ENCODE data around the gene MPC2.

Gene MPC2

GRCh38 chr1:167936930-167937708 is at the start of gene MPC2:
TSS of gene MPC2 (minus strand) at chr1:167937072. CDS start at chr1:167935841, 1,231 bp downstream.
- peak; percentile 59 for DNase-seq

DNA sequence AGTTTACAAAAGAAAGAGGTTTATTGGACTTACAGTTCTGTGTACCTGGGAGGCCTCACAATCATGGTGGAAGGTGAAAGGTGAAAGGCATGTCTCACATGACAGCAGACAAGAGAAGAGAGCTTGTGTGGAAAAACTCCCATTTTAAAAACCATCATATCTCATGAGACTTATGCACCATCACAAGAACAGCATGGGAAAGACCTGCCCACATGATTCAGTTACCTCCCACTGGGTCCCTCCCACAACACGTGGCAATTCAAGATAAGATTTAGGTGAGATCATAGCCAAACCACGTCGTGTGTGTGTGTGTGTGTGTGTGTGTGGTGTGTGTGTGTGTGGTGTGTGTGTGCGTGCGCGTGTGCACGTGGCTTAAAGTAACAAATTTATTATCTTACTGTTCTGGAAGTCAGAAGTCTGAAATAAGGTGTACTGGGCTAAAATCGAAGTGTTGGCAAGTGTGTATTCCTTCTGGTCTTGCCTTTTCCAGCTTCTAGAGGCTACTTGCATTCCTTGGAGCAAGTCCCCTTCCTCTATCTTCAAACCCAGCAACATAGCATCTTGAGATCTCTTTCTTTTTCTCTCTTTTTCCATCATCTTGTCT is 48.1 kb upstream of the MPC2 start:
- DNase-seq: no peak

GRCh38 chr1:167983797-167984420 is 47.0 kb upstream of the MPC2 start:
- no peak for DNase-seq

- no peak for DNase-seq
These were observed 45.1 kb upstream of the MPC2 start for GRCh38 chr1:167981933-167982332.

- DNase-seq: no peak
These were observed 40.4 kb upstream of the MPC2 start for GRCh38 chr1:167977245-167977644.

GRCh38 chr1:167974698-167975097 is 37.8 kb upstream of the MPC2 start:
- DNase-seq: no peak

- no peak for DNase-seq
These were observed 37.0 kb upstream of the MPC2 start for GRCh38 chr1:167973832-167974231.

DNA sequence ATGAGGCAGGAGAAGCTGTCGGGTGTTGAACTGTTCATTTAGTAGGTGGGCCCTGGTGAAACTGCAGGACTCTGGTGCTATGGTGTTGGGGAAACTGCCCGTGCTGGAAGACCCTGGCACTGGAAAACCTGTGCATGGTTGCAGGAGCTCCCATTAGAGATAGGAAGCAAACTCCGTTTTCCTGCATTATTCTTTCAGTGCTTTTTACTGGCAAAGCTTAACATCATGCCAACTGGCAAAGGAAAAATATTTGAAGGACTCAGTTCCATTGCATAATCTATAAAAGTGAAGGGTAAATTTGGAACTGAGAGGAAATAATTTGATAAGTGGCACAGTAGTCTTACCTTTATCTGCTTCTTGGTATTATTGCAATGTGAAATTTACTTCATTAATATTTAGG is 31.7 kb upstream of the MPC2 start:
- DNase-seq: no peak

DNA sequence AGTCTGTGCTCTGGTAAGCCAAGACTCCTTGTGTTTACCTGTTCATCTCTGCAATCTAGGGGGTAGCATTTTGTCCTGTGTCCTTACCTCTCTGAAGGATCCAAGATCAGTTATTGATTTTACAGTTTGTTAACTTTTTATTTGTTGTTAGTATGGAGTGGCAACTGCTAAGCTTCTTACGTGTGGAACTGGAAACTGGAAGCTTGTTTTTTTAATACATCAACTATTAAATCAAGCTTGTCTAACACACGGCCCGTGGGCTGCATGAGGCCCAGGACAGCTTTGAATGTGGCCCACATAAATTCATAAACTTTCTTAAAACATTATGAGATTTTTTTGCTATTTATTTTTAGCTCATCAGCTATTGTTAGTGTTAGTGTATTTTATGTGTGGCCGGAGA is 29.2 kb upstream of the MPC2 start:
- peak; percentile 14 for DNase-seq

- no peak for DNase-seq
These were observed 27.8 kb upstream of the MPC2 start for GRCh38 chr1:167964646-167965045.

DNA sequence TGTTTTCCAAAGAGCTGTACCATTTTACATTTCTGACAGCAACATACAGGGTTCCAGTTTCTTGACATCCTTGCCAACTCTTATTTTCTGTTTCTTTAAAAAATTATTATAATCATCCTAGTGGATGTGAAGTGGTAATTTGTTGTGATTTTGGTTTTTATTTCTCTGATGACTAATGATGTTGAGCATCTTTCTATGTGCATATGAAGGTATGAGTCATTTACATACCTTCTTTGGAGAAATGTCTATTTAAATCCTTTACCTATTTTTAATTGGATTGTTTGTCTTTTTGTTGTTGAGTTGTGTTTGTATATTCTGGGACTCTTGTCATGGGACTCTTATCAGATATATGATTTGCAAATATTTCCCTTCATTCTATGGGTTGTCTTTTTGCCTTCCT is 20.8 kb upstream of the MPC2 start:
- no peak for DNase-seq

- peak; percentile 17 for DNase-seq
These were observed 19.0 kb upstream of the MPC2 start for GRCh38 chr1:167955915-167956314.

DNA sequence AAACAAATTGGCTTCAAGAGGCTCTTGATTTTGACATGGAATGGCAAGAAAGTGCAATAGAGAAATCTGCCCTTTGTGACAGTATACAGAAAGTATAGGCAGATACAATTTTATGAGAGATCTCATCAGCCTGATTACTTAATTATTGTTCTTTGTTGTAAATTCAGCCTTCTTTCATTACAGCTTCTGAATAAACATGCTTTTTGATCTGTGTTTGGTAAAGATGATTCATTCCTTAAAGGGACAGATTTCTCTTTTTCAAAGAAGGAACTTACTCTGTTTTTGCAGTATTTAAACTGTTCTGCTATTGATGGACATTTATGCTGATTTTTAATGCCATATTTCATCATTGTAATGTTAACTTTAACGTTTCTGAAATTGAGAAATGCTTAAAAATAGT is 13.7 kb upstream of the MPC2 start:
- no peak for DNase-seq

GRCh38 chr1:167949785-167950184 is 12.9 kb upstream of the MPC2 start:
- DNase-seq: no peak

DNA sequence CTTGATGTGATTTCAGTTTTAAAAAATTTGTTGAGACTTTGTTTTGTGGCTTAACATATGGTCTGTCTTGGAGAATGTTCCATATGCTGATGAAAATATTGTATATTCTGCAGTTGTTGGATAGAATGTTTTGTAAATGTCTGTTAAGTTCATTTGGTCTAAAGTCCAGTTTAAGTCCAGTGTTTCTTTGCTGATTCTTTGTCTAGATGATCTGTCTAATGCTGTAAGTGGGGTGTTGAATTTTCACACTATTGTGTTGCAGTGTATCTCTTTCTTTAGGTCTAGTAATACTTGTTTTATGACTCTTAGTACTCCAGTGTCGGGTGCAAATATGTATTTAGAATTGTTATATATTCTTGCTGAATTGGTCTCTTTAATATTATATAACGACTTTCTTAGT is 10.9 kb upstream of the MPC2 start:
- no peak for DNase-seq

DNA sequence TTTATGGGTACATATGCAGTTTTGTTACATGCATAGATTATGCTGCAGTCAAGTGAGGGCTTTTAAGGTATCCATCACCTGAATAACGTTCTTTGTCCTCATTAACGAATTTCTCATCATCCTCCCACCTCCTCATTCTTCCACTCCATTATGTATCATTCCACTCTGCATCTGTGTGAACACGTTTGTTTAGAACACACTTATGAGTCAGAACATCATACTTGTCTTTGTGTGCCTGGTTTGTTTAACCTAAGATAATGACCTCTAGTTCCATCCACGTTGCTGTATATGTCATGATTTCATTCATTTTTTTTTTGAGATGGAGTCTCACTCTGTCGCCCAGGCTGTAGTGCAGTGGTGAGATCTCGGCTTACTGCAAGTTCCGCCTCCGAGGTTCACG is 6.7 kb upstream of the MPC2 start:
- DNase-seq: no peak

GRCh38 chr1:167940264-167940663 is 3.4 kb upstream of the MPC2 start:
- no peak for DNase-seq

DNA sequence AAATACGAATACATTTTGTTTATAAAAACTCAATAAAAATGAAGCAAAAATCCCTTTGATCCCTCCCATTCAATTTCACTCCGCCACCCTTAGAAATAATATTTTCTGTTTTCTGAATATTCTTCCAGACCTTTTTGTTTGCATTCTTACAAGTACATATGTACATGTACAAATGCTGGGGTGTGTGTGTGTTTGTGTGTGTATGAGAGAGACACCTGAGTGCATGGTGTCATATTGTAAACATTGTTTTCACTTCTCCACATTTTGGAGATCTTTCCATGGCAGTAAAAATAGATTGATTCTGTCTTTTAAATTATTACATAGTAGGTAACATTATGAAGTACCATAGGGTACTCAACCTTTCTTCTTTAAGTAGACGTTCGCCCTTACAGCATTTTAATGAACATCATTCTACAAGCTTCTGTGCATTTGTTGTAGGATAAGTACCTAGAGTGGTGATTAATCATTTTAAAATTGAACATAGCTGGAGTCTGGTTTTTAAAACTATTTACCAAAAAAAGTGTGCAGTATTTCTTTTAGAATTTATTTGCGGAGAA is 1.3 kb upstream of the MPC2 start:
- no peak for DNase-seq

DNA sequence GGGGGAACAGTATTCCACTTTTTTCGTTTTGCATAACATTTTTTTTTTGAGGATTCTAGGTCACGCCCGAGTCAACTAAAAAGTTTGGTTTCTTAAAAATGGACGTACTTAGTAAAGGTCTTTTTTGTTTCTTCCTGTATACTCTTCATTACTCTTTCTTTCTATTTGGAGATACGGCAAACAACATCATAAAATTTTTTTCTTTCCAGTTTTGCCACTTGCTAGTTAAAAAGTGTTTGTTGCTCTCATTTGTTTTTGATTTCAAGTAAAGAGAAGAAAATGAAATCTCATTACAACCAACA is 788 bp upstream of the MPC2 start:
- no peak for DNase-seq

- peak; percentile 98 for DNase-seq
These were observed 573 bp downstream of the MPC2 start, which contains the start of gene DCAF6 for GRCh38 chr1:167936068-167936929. TSS of gene DCAF6 (plus strand) at chr1:167936683. CDS start at chr1:167936912, 229 bp downstream.

GRCh38 chr1:167935216-167936067 is 1.4 kb downstream of the MPC2 start:
- peak; percentile 47 for DNase-seq

All from kidney glomerular epithelial cell (primary cell).